SIG-M5 treated with dmso at 0.1 percent for 504 hours (cell line): Measurements from ENCODE around the gene KCND1.
A peak's percentile ranks its signal among the peaks of the same experiment; 100 is the strongest.

Source experiments
- DNase-seq: peaks from one replicate; lab custom pipeline; 2025; ENCODE audit not compliant: unreplicated experiment; lab: John Stamatoyannopoulos, UW

KCND1 gene

DNA sequence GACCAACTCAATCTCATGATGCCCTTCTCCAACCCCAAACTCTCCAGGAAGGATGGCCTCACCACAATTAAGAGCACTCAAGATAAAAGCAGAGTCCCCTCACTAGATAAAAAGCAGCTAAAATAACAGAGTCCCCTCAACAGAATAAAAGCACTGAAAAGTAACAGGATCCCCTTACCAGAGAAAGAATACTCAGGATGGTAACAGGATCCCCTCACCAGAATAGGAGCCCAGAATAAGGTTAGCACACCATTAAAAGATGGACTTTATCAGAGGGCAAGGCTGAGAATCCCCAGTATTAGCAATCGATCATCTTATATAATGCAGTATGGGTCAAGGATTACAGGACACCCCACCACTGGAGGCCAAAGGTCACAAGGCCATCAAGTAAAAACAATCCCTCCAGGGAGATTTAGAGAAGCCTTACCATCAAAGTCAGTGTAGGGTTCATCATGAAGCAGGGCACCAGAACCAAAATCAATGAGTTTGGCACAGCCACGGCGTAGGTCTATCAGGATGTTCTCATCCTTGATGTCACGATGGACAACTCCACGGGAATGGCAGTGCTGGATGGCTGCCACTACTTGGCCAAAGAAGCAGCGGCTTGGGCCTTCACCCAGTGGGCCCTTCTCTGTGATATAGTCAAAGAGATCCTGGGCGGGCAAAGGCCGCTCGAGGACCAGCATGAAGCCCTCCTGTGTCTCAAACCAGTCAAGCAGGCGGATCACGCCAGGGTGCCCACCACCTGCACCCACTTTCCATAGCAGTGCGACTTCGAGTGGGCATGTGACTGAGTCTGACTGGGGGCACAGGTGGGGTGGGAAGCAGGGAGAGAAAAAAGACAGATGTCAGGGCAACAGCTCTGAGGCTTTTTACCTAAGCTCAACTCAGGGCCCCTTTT lies 56.8 kb downstream of the KCND1 start:
- DNase-seq: no peak

- no peak for DNase-seq
Observed at GRCh38 chrX:48913605-48914366, 57.9 kb downstream of the KCND1 start.

GRCh38 chrX:48911412-48912182 lies 60.0 kb downstream of the KCND1 start, which contains the start of gene SLC35A2:
Gene SLC35A2, minus strand, starts transcription at chrX:48911646. Its CDS starts 10 bp downstream, at chrX:48911636.
- peak; percentile 80 for DNase-seq
